Measurements from ENCODE around the gene OSBP2. TPM values are rescaled to one million over a fixed set of nuclear protein-coding genes. Genes with fewer than 3 reads are reported as not detected.

OSBP2 gene
- total RNA-seq, 2 donors from 2014 or later = 3.1 to 16.7 TPM

DNA sequence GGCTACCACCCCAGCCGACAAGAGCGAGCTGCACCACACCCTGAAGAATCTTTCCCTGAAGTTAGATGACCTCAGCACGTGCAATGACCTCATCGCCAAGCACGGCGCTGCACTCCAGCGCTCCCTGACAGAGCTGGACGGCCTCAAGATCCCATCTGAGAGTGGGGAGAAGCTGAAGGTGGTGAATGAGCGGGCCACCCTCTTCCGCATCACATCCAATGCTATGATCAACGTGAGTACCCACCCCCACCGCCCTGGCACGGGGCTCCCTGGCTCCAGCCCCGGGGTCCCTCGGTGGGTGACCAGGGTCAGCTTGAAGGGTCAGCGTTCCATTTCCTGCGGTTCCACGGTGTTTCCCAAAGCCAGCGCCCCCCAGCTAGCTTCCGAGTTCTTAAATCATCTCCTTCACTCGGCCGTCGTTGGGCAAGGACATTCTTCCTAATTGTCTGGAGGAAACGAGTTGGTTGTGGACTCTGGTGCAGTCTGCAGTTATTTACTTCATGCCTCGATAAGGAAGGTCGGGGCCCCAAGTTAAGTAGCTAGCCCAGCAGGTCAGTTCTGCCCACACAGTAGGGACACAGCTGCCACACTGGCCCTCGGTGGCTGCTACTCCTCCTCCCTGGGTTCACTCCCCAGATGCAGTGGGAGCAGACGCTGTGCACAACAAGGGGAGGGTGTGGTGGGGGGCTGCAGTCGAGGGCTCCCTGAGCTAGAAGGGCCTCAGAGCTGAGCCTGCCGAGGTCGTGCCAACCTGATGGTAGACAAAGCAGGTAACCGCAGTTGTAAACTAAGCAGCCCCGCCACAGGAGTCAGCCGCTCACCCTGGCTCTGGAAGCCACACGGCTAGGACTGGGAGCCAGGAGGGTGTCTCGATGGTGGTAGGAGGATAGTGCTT is 176.0 kb downstream of the OSBP2 start:
- H3K9me3 Mint-ChIP-seq = no peaks in the 10 kb centered on the region
- H3K4me3 Mint-ChIP-seq = no peak overlapping the region
- ATAC-seq (replicated peaks) = no peak
- H3K36me3 Mint-ChIP-seq (ENCODE audit: low read depth) = no peaks in the 10 kb centered on the region
- no peaks in the 10 kb centered on the region for H3K27me3 Mint-ChIP-seq
- no peaks in the 10 kb centered on the region for H3K4me1 Mint-ChIP-seq
- no peak overlapping the region for H3K27ac Mint-ChIP-seq

DNA sequence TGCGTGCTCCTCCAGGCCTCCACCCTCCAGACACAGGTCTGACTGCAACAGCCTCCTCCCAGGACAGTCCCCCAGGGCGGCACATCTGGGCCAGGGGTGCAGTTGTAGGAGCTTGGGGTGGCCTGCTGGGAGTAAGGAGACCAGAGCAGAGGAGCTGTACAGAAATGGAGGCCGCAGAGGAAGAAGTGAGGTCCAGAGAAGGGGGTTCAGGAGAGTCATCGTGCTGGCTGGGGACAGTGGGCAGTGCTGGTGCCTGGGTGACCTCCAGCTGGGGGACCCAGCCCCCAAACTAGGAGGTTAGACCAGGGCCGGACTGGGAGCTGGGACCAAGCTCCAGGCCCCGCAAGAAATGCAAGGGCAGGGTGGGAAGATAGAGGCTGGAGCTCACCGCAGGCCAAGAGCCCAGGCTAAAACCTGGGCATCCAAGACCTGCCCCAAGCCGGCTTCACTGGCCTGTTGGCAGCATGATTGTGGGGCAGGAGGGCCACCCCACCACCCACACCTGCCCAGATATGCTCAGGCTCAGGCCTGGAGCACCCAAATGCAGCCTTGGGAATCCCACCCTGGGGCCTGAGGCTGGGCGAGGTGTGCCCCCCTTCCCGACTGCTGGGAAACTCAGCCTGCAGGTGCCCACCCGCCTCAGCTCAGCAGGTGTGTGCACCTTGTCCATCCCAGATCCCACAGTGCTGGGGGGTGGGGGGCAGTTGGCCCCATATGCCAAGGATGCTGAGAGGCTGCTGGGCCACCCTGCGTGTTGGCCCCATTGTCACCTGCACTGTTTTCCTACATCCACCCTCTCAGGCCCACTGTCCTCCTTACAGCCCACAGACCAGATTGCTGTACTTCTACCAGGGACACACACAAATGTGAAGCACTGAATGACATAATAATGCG is 177.0 kb downstream of the OSBP2 start:
- H3K4me1 Mint-ChIP-seq = no peaks in the 10 kb centered on the region
- no peaks in the 10 kb centered on the region for H3K27me3 Mint-ChIP-seq

DNA sequence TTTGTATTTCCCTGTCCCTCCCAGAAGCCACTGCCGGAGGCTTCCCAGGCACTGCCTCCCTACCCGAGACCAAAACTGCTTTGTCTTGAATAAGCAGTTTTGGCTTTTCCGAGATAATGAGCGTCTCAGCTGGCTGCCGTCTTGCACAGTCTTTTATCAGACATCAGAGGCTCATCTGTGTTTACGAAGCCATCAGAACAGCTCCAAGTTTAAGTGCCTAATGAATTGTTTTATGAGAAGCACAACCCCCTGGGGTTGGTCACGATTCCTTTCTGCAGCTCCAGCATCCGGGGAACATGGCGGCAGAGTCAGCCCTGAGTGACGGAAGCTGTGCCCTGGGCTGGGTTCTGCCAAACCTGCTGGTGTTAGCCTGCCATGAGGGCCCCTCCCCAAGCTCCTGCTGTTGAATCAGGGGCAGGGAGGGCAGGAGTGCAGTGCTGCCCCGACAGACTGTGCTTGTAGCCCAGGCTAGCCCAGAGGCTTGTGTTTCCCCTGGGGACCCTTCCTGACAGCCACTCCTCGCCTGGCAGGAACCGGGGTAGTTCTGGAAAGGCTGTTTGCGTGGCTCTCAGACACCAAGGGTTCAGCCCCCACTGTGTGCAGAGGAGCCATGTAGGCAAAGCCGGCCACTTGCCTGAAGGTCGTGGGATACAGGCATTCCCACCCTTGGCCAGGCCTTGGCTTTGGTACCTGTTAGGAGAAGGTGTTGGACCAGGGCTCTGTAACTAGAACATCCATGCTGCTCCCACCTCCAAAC is 177.8 kb downstream of the OSBP2 start:
- no peaks in the 10 kb centered on the region for H3K27me3 Mint-ChIP-seq
- H3K4me1 Mint-ChIP-seq = no peaks in the 10 kb centered on the region
- no peaks in the 10 kb centered on the region for H3K36me3 Mint-ChIP-seq (ENCODE audit: low read depth)
- no peaks in the 10 kb centered on the region for H3K9me3 Mint-ChIP-seq
- H3K4me3 Mint-ChIP-seq = no peak overlapping the region
- H3K27ac Mint-ChIP-seq = no peak overlapping the region
- no peak for ATAC-seq (replicated peaks)

More for the DNA sequence above, 177.0 kb downstream of the OSBP2 start:
- H3K27ac Mint-ChIP-seq = no peak overlapping the region
- no peaks in the 10 kb centered on the region for H3K36me3 Mint-ChIP-seq (ENCODE audit: low read depth)
- no peaks in the 10 kb centered on the region for H3K9me3 Mint-ChIP-seq
- H3K4me3 Mint-ChIP-seq = no peak overlapping the region
- no peak for ATAC-seq (replicated peaks)

DNA sequence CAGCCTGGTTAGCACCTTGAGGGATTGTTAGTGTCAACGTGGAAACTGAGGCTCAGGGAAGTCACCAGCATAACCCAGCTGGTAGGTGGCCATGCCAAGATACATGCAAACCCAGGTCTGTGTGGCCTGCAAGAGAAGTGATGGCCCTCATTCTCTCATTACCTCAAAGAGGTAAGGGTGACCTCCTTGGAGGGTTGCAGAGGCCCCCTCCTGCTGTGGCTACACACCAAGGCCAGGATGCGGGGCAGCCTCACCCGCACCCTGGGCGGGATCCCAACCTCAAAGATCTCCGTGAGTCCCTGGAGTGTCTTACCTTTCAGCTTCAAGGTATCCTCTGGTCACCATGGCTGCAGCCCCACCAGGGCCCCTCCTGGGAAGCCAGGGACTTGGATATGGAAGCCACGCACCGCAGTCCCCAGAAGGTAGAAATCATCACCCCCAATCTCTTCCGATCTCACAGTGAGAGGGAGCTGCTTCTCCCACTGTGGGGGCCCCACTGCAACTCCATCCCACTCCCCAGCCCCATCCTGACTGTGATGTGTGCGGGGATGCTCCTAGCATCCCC is 178.5 kb downstream of the OSBP2 start:
- H3K36me3 Mint-ChIP-seq (ENCODE audit: low read depth) = no peaks in the 10 kb centered on the region
- H3K9me3 Mint-ChIP-seq = no peaks in the 10 kb centered on the region

DNA sequence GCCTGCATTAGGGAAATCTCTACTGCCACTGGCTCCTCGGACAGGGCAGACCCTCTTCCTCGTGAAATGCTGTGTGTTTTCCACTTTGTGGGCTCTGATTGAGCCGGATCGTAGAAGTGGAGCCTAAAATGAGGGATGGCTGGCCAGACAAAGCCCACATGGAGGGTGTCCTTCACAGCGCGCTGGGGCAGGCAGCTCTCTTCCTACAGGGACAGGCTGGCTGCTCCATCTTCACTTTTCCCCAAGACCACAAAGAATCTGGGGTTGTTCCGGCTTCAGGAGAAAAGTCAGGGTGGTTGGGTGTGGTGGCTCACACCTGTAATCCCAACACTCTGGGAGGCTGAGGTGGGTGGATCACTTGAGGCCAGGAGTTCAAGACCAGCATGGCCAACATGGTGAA is 179.0 kb downstream of the OSBP2 start:
- Mint-ChIP-seq H3K9me3 (no peaks in the 10 kb centered on the region), H3K27ac (no peak overlapping the region), H3K27me3 (no peaks in the 10 kb centered on the region), H3K4me1 (no peaks in the 10 kb centered on the region), H3K36me3 (ENCODE audit: low read depth) (no peaks in the 10 kb centered on the region), H3K4me3 (no peak overlapping the region)
- no peak for ATAC-seq (replicated peaks)

More for the DNA sequence above, 178.5 kb downstream of the OSBP2 start:
- Mint-ChIP-seq H3K27me3 (no peaks in the 10 kb centered on the region), H3K4me3 (no peak overlapping the region), H3K27ac (no peak overlapping the region), H3K4me1 (no peaks in the 10 kb centered on the region)
- ATAC-seq (replicated peaks) = no peak

DNA sequence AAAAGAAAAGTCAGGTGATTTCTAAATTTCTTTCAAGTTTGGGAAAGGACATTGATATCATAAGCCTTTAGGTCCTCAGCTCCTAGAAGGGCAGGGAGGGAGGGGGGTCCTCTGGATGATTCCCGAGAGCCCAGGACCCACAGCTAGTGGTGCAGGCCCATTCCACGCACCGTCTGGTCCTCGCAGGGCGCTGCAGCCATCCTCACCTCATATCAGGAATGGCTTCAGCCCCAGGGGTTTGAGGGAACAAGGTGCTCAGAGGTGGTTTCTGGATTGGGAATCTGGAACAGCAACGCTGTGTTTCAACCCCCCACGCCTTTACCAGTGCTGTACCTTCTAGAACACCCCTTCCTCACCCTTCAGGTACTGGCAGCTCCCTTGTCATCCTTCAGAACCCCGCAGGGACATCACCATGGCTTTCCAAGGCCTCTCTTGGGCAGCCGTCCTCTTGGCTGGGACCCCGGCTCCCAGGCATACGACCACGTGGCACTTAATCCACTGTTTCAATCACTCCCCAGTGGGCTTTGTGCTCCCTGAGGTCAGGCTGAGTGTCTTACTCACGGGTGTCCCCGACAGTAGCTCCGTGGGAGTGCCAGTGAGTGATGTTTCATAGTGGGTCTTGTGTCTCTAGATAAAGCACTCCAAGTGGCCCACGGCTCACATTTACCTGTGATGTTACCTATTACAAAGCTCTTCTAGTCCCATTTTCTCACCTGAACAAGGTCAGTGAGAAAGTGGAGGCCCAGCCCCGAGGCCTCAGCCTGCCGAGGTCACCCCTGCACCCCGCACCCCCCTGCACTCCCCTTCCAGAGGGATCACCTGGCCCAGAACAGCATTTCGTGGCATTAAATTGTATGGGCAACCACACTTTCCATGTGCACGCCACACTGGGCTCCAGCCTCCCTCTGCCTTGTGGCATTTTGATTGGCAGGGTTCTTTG is 180.0 kb downstream of the OSBP2 start:
- ATAC-seq (replicated peaks) = no peak
- Mint-ChIP-seq H3K4me3 (no peak overlapping the region), H3K36me3 (ENCODE audit: low read depth) (no peaks in the 10 kb centered on the region), H3K27me3 (no peaks in the 10 kb centered on the region), H3K9me3 (no peaks in the 10 kb centered on the region), H3K4me1 (no peaks in the 10 kb centered on the region), H3K27ac (no peak overlapping the region)

DNA sequence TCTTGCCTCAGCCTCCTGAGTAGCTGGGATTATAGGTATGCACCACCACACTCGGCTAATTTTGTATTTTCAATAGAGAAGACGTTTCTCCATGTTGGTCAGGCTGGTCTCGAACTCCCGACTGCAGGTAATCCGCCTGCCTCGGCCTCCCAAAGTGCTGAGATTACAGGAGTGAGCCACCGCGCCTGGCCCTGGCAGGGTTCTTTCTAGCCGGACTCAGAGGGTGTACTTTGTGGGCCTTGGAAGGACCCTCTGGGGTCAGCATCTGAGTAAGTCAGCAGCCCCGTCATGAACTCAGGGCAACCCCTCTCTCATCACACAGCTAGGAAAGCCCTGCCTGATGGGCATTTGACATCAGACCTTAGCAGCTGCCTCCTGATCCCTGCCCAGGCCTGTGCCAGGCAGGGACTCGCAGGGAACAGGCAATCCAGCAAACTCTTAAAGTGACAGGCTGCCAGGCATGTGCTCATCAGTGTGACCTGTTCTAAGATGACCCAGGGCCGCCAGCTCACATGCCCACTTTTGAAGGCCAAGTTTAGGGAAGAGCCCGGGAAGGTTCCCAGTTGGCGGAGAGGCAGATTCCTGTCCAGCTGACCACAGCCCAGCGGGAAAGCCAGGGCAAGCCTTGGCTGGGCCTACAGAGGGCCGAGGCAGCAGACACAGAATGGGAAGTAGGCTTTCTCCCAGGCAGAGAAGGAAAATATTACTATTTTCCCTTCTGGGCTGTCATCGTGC is 181.0 kb downstream of the OSBP2 start:
- no peaks in the 10 kb centered on the region for H3K9me3 Mint-ChIP-seq
- H3K4me3 Mint-ChIP-seq = no peak overlapping the region
- no peak for ATAC-seq (replicated peaks)
- no peaks in the 10 kb centered on the region for H3K4me1 Mint-ChIP-seq
- H3K36me3 Mint-ChIP-seq (ENCODE audit: low read depth) = no peaks in the 10 kb centered on the region
- H3K27ac Mint-ChIP-seq = no peak overlapping the region
- no peaks in the 10 kb centered on the region for H3K27me3 Mint-ChIP-seq

DNA sequence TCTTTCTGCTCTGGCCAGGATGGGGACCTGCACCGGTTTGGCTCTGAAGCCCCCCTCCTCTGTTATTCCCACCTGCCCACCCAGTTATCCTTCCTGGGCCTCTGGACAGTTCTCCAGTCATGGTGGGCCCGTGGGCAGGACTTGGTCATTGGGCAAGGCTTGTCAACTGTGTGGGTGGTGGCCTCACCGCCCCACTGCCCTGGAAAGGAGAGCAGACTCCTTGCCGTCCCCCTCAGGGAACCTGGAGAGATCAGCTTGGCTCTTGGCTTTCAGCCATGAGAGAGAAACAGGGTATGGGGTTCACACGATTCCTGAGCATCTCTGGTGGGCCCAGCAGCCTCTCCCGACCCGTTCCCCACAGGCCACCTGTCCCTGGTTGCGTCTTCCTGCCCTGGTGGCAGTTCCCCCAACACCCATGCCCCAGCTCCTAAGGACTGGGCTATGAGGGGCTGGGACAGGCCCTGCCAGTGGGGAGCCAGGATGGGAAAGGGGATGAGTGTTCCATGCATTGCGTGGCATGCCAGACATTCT is 181.6 kb downstream of the OSBP2 start:
- H3K27me3 Mint-ChIP-seq = no peaks in the 10 kb centered on the region
- H3K4me3 Mint-ChIP-seq = no peak overlapping the region
- H3K27ac Mint-ChIP-seq = no peak overlapping the region
- ATAC-seq (replicated peaks) = no peak
- no peaks in the 10 kb centered on the region for H3K4me1 Mint-ChIP-seq
- no peaks in the 10 kb centered on the region for H3K36me3 Mint-ChIP-seq (ENCODE audit: low read depth)
- H3K9me3 Mint-ChIP-seq = no peaks in the 10 kb centered on the region

DNA sequence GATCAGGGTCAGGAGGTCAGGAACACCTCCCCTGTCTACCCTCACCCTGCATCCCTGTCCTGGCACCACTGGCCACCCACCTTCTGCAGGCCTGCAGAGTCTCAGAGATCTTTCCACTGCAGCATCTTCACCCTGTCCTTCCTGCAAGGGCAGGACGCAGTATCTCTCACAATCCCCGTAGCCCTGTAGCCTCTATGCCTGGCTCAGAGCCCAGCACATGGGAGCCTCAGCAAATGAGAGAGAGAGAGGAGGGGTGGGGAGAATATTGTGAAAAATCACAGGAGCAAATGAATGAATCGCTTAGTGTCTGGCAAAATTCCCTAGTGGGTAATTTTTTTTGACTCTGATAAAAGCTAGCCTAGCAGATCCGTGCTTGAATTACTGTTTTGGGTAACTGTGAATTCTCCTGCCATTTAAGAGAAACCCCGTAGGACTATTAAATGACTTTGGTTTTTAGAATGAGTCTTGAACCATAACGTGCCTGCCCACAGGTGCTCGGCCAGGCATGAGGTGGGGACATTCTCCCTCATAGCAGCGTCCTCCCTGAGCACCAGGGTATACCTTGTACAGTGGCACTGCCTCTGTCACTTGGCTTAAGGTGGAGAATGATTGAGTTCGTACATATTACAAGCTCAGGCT is 182.4 kb downstream of the OSBP2 start:
- ATAC-seq (replicated peaks) = no peak
- Mint-ChIP-seq H3K27me3 (no peaks in the 10 kb centered on the region), H3K9me3 (no peaks in the 10 kb centered on the region), H3K36me3 (ENCODE audit: low read depth) (no peaks in the 10 kb centered on the region), H3K4me3 (no peak overlapping the region), H3K27ac (no peak overlapping the region), H3K4me1 (no peaks in the 10 kb centered on the region)

DNA sequence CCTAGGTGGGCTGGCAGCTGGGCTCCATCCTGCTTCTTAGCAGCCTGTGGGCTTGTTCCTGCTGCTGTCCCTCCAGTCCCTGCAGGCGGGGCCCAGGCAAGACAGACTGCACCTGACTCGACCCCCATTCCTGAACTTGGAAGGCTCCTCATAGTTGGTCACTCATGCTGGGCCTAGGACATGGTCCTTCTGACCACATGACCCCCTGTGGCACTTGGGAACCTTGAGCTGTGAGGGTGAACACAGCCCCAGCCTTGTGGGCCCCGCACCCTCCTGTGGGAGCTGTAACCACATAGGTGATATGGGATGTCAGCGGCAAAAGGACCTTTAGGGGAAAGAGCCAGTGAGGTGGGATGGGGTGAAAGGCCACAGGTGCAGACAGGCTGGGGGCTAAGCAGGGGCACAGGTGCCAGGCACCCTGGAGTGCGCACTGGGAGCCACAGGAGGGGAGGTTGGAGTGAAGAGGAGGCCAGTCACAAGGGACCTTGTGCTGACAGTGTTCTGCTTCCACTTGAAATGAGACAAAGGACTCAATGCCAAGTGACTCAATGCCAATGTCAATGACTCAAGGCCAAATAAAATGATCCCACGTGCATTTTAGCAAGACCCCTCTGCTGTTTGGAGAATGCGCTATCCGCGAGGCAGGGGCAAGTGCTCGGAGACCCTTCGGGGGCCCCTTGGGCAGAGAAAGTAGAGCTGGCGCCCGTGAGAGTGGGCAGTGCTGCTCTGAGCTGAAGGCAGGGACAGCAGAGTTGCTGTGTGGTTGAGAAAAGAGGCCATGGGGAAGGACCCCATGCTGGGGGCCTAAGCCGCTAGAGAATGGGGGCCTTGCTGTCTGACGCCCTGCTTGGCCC is 183.2 kb downstream of the OSBP2 start:
- Mint-ChIP-seq H3K4me1 (no peaks in the 10 kb centered on the region), H3K36me3 (ENCODE audit: low read depth) (no peaks in the 10 kb centered on the region), H3K27ac (no peak overlapping the region), H3K4me3 (no peak overlapping the region), H3K27me3 (no peaks in the 10 kb centered on the region), H3K9me3 (no peaks in the 10 kb centered on the region)
- no peak for ATAC-seq (replicated peaks)

DNA sequence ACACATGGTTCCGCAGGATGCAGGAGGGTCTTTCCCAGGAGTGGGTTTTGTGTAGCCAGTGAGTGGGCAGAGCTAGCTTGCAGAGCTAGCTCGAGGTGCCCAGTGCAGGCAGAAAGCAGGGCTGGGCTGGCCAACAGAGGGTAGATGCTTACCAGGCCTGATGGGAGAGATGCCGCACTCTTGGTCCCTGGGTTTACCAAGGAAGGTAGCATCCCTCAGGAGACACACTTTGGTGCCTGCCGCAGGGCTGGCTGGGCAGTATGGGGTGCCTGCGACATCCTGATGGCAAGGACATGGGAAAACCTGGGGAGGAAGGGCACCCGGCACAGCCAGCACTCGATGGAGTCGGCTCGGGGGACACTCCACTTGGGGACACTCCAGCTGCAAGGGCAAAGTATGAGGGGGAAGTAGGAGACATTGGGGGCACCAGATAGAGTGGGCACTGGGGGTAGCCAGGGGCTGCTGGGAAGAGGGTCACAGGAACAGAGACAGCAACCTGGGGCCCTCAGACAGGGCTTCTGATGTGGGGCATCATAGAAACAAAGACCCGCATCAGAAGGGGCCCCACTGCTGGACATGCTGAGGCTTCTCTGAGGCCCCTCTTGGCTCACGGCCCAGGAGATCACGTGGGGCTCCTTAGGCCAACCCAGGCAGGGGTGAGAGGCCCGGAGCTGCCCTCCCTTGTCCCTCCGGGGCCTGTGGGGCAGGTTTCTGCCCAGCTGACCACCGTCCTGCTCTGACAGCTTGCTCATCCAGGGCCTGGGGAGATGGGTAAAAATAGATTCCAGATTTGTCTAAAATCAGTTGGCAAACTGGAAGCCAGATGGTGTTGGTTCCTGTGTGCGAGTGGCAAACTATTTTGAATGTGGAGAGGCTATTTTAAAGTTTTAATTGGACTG is 184.1 kb downstream of the OSBP2 start:
- no peaks in the 10 kb centered on the region for H3K27me3 Mint-ChIP-seq
- H3K4me1 Mint-ChIP-seq = no peaks in the 10 kb centered on the region
- ATAC-seq (replicated peaks) = no peak
- H3K36me3 Mint-ChIP-seq (ENCODE audit: low read depth) = no peaks in the 10 kb centered on the region
- no peak overlapping the region for H3K27ac Mint-ChIP-seq
- H3K9me3 Mint-ChIP-seq = no peaks in the 10 kb centered on the region
- H3K4me3 Mint-ChIP-seq = no peak overlapping the region
